Activated CD4-positive, alpha-beta T cell treated with anti-CD3 and anti-CD28 coated beads for 1 hour (primary cell): ENCODE data around the gene CSRP2.

Experiments
- DNase-seq: peaks from one replicate; pipeline ENCODE4 v3.0.0-alpha.2; 2020

Gene CSRP2

GRCh38 chr12:76859611-76860010 lies 19.2 kb downstream of the CSRP2 start:
- no peak for DNase-seq

GRCh38 chr12:76856018-76856644 lies 22.7 kb downstream of the CSRP2 start:
- DNase-seq = no peak

- no peak for DNase-seq
Observed at GRCh38 chr12:76855271-76855670, 23.5 kb downstream of the CSRP2 start.

- no peak for DNase-seq
Observed at GRCh38 chr12:76852106-76852505, 26.7 kb downstream of the CSRP2 start.

- DNase-seq = no peak
Observed at GRCh38 chr12:76848132-76848531, 30.7 kb downstream of the CSRP2 start.

GRCh38 chr12:76847260-76847659 lies 31.6 kb downstream of the CSRP2 start:
- no peak for DNase-seq

- DNase-seq = no peak
Observed at GRCh38 chr12:76836633-76837032, 42.2 kb downstream of the CSRP2 start.

- no peak for DNase-seq
Observed at GRCh38 chr12:76830436-76830835, 48.4 kb downstream of the CSRP2 start.

GRCh38 chr12:76820888-76821482 lies 57.8 kb downstream of the CSRP2 start:
- no peak for DNase-seq

GRCh38 chr12:76813972-76814371 lies 64.8 kb downstream of the CSRP2 start:
- DNase-seq = no peak

- no peak for DNase-seq
Observed at GRCh38 chr12:76813265-76813664, 65.6 kb downstream of the CSRP2 start.

GRCh38 chr12:76811976-76812375 lies 66.8 kb downstream of the CSRP2 start:
- no peak for DNase-seq

- no peak for DNase-seq
Observed at GRCh38 chr12:76810671-76811419, 68.0 kb downstream of the CSRP2 start.
